Retinal pigment epithelial cell (primary cell): ENCODE results near the gene USP1.

Experiments used
- DNase-seq: peaks from one replicate; pipeline ENCODE4 v3.0.0-alpha.2; 2010; ENCODE audit warnings: low read depth
- H3K4me3 ChIP-seq: 2 replicates; pipeline ENCODE4 v1.5.1; 2011; ENCODE audit warnings: mild to moderate bottlenecking, low read length, control low read depth, moderate library complexity
- CTCF ChIP-seq: conservative IDR thresholded peaks from 2 replicates; pipeline ENCODE4 v1.5.1; 2011; ENCODE audit warnings: low read depth, low read length, control low read depth, inconsistent platforms

The USP1 gene

GRCh38 chr1:62436039-62436465, 797 bp upstream of the USP1 start:
- no peak for TF ChIP-seq CTCF
- no peak for DNase-seq
- H3K4me3 ChIP-seq: peak overlapping the region; percentile 87

GRCh38 chr1:62437273-62437940, 558 bp downstream of the USP1 start:
- no peak for DNase-seq

GRCh38 chr1:62438163-62438562, 1.3 kb downstream of the USP1 start:
- TF ChIP-seq CTCF: no peak
- peak overlapping the region; percentile 87 for H3K4me3 ChIP-seq
- DNase-seq: no peak

More at GRCh38 chr1:62437273-62437940, 558 bp downstream of the USP1 start:
- peak overlapping the region; percentile 87 for H3K4me3 ChIP-seq
- TF ChIP-seq CTCF: no peak

DNA sequence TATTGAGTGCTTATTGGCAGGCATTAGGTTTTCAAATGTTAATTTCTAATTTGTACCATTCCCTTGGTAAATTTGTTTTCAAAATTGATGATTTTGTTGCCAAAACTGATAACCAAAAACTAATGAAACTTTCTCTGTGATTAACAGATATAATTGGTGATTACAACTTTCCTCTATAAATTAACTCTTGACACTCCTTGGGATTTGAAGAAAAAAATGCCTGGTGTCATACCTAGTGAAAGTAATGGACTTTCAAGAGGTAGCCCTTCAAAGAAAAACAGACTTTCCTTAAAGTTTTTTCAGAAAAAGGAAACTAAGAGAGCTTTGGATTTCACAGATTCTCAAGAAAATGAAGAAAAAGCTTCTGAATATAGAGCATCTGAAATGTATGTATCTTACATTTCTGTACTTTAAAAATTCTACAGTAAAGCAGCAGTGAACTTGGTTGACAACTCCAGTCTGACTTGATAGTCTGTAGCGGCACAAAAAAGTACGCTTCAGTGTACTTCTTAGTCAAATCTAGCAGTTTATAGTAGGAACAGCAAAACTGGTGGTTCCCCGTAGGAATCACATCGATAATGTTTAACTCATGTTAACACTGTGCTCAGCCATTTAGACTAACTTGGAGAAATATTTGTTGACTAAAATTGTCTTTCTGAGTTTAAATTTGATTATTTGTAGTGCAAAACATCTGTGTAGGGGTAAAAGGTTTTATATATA, 3.0 kb downstream of the USP1 start:
- H3K4me3 ChIP-seq: no peak overlapping the region
- no peak for DNase-seq
- no peak for TF ChIP-seq CTCF

GRCh38 chr1:62444701-62445100, 7.9 kb downstream of the USP1 start:
- no peak for DNase-seq
- H3K4me3 ChIP-seq: no peak overlapping the region
- TF ChIP-seq CTCF: no peak

DNA sequence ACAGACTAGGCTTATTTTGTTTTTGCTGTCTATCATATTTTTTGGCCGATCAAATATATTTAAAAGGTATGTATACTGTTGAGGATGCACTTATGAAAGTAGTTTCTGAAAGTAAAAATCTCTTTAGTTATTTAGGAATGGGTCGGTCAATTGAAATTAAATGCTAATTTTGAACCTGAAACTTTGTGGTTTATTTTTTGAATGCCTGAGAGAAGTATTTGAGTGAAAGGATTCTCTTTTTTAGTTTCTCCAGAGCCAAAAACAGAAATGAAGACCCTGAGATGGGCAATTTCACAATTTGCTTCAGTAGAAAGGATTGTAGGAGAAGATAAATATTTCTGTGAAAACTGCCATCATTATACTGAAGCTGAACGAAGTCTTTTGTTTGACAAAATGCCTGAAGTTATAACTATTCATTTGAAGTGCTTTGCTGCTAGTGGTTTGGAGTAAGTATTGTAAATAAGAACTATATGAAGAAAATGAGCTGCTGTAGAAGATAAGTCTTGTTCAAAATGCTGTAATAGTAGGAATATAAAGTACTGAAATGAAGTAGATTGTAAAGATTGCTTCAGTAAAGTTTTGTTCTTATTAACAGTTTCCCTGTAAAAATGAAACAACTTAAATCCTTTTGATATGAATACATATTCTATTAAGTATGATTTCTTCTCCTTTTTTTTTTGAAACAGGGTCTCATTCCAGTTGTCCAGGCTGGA, 11.5 kb downstream of the USP1 start:
- no peak overlapping the region for H3K4me3 ChIP-seq

More for the DNA sequence above, 11.5 kb downstream of the USP1 start:
- DNase-seq: no peak
- TF ChIP-seq CTCF: no peak
